Kidney glomerular epithelial cell (primary cell): ENCODE results near the gene ZFPL1.

Experiments used
- DNase-seq: peaks from one replicate; lab custom pipeline; 2025; lab: John Stamatoyannopoulos, UW

Gene ZFPL1

GRCh38 chr11:65095974-65096806 lies 12.2 kb downstream of the ZFPL1 start, which contains the start of gene VPS51:
Gene VPS51 (plus strand): TSS chr11:65096214. CDS start chr11:65096251, 37 bp downstream.
- DNase-seq, result peak; percentile 68

GRCh38 chr11:65096926-65097325 lies 12.9 kb downstream of the ZFPL1 start:
- no peak for DNase-seq

DNA sequence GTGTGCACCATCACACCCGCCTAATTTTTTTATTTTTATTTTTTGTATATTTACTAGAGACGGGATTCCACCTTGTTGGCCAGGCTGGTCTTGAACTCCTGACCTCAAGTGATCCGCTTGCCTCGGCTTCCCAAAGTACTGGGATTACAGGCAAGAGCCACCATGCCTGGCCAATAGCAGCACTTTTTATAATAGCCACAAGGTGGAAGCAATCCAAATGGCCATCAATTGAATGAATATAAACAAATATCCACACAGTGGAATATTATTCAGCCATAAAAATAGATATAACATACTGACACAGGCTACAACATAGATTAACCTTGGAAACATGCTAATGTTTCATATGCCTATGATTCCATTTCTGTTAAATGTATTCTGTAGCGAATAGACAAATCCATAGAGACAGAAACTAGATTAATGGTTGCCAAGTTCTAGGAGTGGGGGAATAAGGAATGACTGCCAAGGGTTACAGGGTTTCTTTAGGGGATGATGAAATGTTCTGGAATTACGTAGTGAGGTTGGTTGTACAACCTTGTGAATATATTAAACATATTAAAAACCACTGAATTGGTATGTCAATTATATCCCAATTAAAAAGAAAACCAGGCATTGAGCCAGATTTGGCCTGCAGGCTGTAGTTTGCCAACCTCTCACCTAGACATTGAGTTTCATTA lies 16.8 kb downstream of the ZFPL1 start:
- DNase-seq, result no peak

DNA sequence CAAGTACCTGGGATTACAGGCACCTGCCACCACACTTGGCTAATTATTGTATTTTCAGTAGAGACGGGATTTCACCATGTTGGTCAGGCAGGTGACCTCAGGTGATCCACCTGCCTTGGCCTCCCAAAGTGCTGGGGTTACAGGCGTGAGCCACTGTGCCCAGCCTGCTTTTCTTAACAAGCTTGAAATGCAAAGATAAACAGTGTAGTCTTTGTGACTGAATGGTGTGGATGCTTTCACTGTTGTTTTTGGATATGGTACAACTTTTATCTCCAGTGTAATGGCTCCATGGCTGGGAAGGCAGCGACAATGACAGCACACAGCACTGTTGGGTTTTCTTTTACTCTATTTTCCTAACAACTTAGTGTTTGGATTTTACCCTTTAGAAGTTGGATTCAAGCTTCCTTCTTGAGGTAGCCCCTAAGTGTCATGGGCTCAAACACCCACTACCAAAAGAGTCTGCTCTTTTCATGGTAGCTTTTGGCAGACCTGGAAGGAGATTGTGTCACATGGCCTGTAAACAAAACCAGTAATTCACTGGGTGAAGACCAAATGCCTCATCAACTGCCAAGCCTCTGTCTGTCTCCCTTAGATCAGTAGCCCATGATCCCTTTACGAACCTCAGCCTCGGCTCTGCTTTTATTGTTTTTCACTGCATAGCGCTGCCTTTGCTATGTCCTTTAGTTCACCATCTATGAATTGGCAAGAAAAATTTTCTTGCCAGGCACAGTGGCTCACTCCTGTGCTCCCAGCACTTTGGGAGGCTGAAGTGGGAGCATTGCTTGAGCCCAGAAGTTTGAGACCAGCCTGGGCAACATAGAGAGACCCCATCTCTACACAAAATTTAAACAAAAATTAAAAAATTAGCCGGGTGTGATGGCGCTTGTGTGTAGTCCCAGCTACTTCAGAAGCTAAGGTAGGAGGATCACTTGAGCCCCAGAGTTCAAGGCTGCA lies 18.4 kb downstream of the ZFPL1 start:
- no peak for DNase-seq

DNA sequence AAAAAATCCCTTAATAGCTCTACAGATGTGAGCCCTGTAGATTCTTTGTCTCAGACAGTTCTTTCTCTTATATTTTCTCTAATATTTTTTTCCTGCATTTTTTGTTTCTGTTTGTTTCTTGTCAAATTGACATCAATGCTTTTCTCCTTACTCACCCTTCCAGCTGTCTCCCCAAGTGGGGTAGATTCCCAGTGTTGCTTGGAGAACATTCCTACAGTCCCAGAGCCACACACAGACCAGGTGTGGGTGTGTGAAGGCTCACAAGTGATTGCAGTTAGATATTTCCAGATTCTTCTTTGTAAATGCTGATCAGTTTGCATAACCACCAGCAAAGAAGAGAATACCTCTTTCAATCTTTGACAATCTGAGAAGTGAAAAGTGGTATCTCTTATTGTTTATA lies 19.5 kb downstream of the ZFPL1 start:
- DNase-seq, result no peak

- DNase-seq, result no peak
Observed at GRCh38 chr11:65104628-65105027, 20.6 kb downstream of the ZFPL1 start.

- DNase-seq, result no peak
Observed at GRCh38 chr11:65107078-65107477, 23.1 kb downstream of the ZFPL1 start.

DNA sequence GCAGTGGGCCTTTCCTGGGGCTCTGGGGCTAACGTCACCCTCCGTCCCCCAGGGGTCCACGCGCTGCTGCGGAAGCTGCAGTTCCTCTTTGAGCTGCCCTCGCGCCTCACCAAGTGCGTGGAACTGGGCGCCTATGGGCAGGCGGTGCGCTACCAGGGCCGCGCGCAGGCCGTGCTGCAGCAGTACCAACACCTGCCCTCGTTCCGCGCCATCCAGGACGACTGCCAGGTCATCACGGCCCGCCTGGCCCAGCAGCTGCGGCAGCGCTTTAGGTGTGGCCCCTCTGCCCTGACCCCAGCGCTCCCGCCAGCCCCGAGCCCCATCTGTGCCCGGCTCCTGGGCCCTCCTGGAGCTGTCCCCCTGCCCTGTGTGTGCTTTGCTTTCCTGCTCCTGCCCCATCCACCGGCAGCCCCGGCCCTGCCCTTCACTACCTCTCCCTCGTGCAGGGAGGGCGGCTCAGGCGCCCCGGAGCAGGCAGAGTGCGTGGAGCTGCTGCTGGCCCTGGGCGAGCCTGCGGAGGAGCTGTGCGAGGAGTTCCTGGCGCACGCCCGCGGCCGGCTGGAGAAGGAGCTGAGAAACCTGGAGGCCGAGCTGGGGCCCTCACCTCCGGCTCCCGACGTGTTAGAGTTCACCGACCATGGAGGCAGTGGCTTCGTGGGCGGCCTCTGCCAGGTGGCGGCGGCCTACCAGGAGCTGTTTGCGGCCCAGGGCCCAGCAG lies 23.9 kb downstream of the ZFPL1 start:
- DNase-seq, result no peak

DNA sequence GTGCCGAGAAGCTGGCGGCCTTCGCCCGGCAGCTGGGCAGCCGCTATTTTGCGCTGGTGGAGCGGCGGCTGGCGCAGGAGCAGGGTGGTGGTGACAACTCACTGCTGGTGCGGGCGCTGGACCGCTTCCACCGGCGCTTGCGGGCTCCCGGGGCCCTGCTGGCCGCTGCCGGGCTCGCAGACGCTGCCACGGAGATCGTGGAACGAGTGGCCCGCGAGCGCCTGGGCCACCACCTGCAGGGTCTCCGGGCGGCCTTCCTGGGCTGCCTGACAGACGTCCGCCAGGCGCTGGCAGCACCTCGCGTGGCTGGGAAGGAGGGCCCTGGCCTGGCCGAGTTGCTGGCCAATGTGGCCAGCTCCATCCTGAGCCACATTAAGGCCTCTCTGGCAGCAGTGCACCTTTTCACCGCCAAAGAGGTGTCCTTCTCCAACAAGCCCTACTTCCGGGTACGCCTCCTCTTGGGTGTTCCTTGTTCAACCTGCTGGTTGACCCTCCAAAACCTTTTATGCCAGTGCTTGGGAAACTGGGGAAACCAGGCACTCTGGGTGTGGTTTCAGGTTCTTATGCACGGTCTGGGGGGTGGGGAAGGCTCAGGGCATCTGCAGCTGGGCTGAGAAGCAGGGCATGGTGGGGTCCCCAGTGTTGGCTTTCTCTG lies 24.6 kb downstream of the ZFPL1 start:
- DNase-seq, result no peak

DNA sequence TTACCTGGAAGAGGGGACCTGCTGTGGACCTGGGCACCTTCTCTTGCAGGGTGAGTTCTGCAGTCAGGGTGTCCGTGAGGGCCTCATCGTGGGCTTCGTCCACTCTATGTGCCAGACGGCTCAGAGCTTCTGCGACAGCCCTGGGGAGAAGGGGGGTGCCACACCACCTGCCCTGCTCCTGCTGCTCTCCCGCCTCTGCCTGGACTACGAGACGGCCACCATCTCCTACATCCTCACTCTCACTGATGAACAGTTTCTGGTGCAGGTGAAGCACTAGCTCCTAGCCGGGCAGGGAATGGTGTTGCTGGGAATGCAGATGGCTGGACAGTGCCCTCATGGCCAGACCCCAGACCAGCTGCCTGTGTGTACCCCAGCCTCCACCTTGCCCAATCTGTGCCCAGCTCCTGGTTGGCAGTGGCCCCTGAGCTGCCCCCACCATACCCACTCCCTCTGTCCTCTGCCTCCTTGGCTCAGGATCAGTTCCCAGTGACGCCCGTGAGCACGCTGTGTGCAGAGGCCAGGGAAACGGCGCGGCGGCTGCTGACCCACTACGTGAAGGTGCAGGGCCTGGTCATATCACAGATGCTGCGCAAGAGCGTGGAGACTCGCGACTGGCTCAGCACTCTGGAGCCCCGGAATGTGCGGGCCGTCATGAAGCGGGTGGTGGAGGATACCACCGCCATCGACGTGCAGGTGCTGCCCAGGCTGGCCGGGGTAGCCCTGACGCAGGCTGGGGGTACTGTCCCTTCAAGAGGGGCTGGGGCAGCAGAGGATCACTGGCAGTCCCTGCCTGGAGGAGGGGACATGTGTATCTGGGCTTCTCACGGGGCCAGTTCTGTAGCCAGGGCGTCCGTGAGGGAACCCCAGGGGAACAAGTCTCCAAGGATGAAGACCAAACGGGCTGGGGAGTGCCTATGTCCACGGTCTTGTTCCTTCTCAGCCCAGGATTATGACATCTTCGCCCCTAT lies 25.5 kb downstream of the ZFPL1 start:
- DNase-seq, result no peak

DNA sequence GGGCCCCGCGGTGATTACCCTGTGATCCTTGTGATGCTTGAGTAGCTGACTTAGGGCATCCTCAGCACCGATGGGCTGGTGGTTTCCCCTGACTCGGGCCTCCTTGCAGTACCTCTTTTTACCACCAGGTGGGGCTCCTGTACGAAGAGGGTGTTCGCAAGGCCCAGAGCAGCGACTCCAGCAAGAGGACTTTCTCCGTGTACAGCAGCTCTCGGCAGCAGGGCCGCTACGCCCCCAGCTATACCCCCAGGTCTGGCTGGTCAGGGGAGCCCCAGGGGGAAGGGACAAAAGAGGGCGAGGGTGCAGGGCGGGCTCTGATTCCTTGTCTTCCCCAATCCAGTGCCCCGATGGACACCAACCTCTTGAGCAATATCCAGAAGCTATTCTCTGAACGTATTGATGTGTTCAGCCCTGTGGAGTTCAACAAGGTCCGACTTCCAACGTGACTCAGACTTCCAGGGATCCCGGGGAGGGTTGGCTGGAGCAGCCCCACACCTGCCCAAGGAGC lies 26.4 kb downstream of the ZFPL1 start:
- DNase-seq, result peak; percentile 82

DNA sequence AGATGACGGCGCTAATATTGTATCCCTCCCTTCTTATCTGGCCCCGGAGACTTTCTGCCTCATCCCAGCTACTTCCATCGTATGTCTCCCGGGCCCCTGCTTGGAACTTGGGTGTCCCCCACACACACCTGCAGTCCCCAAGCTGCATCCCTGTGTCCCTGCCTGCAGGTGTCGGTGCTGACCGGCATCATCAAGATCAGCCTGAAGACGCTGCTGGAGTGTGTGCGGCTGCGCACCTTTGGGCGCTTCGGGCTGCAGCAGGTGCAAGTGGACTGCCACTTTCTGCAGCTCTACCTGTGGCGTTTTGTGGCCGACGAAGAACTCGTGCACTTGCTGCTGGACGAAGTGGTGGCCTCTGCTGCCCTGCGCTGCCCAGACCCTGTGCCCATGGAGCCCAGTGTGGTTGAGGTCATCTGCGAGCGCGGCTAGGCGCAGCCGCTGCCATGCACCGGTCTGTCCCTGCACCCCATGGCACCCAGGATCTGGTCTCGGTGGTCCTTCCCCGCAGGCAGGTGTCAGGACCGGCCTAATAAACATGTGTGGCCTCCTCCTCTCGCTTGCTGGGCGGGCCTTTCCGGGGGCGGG lies 27.2 kb downstream of the ZFPL1 start:
- DNase-seq, result no peak

DNA sequence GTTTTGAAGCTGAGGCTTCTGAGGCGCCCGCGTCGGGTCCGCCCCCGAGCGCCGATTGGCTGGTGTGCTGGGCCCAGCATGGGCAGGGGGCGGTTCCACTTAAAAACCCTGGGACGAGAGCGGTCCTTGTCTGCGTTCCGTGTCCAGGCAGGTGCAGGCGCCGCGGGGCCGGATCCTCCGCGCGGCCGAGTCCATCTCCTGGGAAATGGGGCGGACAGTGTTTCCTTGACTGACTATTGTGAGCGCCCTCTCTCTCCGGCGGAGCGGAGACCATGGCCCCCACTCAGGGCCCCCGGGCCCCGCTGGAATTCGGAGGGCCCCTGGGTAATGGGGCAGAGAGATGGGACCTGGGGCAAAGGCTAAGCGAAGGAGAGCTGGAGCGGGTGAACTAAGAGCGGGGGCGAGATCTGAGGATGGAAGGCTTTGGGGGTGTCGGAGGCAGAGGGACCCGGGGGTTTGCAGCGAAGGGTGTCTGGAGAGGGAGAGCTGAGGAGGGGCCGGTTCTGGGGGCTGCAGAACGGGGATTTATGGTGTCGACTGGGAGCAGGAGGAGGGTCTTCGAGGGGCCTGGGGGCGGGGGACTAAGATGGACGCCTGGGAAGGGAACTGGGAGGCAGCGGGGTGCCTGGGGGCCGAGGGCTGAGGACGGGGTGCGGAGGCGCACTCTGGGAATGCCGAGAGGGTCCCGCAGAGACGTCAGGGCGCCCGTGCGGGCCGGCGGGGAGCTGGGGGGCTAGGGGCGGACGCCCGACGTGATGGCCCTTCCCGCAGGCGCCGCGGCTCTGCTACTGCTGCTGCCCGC lies 27.9 kb downstream of the ZFPL1 start, which contains the start of gene TM7SF2:
TSS of gene TM7SF2 (plus strand) at position 129 of the 802 bp plus-strand sequence. CDS start at position 273, 144 bp downstream.
- DNase-seq, result peak; percentile 83

- no peak for DNase-seq
Observed at GRCh38 chr11:65112546-65113360, 28.7 kb downstream of the ZFPL1 start.

- peak; percentile 34 for DNase-seq
Observed at GRCh38 chr11:65113361-65113756, 29.3 kb downstream of the ZFPL1 start.

GRCh38 chr11:65113839-65114238 lies 29.8 kb downstream of the ZFPL1 start:
- no peak for DNase-seq

GRCh38 chr11:65114538-65115171 lies 30.6 kb downstream of the ZFPL1 start:
- DNase-seq, result no peak
